Activated T-cell treated with anti-CD3 and anti-CD28 coated beads for 4 hours (primary cell): Measurements from ENCODE around the gene SHISA6.

Experiments used
- DNase-seq: peaks from one replicate; pipeline ENCODE4 v3.0.0-alpha.2; 2020

Gene SHISA6

DNA sequence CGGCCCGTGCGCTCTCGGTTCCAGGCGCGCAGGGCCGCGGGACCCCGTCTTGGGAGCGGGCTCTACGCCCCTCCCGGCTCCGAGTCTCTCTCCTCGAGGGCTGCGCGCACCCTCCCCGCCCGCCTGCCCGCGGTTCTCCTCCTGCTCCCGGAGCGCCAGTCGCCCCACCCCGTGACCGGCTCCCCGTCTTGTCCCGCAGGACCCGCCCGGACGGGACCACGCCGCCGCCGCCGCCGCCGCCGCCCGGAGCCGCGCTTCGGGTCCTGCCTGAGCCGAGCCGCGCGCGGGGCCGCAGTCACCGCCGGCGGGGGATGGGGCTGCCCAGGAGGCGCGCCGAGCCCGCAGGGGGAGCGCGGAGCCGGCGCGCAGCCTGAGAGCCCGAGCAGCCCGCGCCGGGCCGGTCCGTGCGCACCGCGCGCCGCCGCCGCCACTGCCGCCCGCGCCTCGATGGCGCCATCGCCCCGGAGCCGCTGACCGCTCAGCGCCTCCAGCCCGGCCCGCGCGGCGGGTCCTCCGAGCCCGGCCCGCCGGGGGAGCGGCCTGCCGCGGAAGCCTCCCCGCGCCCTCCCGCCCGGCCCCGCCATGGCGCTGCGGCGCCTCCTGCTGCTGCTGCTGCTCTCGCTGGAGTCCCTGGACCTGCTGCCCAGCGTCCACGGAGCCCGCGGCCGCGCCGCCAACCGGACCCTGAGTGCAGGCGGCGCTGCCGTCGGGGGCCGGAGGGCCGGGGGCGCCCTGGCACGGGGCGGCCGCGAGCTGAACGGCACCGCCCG lies at the start of gene SHISA6:
Gene SHISA6 (plus strand): TSS at position 373 of the 770 bp plus-strand sequence.
- DNase-seq = no peak

DNA sequence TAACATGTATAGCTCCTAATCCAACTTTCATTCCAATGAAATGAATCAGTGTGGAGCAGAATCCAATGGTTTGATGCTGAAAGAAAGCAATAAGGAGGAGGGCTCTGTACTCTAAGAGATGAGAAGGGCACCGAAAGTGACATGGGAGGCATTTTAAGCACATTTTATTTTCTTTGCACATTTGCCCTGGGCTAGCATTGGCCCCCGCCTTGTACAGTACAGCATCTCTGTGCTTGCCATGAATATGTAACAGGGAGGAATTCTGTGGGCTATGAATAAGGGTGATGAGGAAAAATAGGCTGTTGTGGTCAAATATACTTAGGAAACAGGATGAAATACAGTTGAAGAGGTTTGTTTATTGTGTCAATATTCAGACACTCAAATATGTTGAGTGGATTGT lies 45.2 kb upstream of the SHISA6 start:
- DNase-seq = no peak

DNA sequence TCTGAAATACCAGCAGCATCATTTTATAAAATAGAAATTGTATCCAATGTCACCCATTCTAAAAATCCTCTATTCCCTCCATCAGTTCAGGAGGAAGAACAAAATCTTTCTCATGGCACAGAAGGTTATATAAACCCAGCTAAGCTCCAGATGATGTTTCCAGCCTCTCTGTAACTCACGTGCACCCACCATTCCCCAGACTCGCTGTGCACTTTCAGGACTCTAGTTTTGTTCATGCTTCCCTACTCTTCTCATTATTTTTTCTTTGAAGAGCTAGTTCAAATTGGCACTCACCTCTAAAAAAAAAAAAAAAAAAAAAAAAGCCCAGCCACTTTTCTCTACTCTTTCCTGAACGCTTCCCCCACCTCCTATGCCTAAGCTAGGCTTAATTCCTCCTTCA lies 36.0 kb upstream of the SHISA6 start:
- no peak for DNase-seq

DNA sequence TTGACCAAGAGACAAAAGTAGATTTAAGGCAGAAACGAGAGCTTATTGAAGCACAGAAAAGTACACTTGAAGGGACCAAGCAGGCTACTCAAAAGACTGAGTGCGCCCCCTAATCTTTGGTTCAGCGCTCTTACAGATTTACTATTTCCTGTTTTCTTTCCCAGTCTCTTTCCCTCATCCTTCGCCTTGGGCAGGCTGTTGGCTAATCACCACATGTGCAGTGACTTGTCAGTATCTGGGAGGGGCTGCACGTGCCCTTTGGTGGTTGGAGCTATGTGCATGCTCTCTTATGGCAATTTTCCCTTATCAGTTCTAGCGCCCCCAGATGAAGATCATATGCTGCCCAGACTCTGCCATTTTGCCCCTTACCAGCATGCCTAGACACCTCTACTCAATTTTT lies 35.4 kb upstream of the SHISA6 start:
- DNase-seq = no peak

DNA sequence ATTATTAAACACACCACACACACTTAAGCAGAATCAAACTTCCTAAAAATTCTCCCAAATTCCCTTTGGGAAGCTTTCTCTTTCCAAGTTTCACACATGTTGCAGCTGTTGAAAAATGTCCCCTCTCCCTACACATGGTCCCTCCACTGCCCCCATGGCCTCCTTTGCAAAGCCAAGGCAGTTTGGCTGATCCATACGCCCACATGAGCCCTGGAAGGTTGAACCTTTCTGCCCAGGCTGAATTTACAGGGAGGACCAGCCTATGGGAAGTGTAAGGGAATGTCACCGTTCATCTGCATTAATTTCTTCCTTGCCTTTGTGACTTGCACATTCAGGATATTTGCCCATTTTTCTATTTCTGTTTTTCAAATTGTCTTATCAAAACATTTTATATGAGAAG lies 31.1 kb upstream of the SHISA6 start:
- DNase-seq = no peak

DNA sequence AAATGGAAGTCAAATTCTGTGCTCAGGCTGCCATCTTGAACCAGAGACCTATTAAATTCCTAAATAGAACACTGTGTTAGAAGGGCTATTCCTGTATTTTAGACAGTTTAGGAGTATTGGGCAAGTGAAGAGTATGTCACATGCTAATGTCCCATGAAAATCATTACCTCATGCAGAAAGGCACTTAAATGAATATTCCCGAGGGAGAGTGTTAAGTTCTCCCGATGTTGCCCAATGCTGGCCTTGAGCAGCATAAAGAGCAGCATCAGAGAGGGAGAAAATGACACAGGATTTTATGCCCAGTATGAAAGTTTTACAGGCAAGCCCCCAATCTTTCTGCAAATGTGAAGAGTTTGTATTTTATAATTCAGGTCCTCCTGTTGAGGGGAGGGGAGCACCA lies 28.2 kb upstream of the SHISA6 start:
- DNase-seq = no peak

DNA sequence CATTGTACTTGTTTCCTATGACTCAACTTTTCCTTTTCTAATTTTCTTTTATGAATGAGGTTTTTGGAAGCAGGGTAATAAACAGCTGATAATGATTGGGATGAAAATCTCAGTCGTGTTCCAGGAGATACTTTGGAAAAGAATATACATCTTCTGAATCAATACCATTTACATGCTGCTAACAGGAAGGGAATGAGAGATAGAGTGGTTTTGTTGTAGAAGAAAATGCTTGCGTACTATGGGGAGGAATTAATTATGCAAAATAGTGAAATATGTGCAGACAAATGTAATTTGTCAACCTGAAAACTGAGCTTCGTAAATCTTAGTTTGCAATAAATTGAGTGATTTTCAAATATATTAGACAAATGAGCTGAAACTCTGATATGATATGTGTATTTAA lies 24.0 kb upstream of the SHISA6 start:
- DNase-seq = no peak

DNA sequence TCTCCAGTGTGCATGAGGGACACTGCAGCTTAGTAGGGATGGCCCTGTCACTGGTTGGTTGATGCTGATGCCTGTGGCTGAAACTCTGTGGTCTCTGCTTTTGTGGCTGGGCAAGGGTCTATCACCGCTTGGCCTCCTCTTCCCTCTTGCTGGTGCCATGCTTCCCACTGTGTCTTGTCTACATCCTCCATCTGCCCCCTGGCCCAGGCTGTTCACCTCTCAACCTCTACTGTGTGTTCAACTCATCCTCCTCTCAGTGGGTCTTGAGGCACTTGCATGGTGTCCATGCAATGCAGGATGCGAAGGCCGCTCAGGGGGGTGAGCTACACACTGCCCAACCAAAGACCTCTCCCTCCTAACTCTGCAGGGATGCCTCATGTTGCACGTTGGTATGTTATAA lies 19.8 kb upstream of the SHISA6 start:
- no peak for DNase-seq

DNA sequence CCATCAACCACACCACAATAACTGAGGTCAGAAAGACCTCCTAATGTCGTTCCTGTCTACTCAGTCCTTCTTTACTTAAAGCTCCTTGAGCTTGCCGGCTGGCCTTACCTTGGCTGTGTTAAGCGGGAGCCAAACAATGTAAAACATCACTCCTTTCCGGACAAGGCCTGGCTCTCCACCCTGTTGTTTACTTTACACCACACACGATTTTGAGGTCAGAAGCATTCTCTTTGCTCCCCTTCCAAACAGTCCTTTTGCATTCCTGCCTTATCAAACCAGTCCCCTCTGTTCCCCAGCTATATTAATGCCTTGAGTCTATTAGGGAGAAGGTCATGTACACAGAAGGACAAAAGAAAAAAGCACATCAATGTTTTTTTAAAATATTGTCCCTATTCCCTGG lies 19.3 kb upstream of the SHISA6 start:
- no peak for DNase-seq

DNA sequence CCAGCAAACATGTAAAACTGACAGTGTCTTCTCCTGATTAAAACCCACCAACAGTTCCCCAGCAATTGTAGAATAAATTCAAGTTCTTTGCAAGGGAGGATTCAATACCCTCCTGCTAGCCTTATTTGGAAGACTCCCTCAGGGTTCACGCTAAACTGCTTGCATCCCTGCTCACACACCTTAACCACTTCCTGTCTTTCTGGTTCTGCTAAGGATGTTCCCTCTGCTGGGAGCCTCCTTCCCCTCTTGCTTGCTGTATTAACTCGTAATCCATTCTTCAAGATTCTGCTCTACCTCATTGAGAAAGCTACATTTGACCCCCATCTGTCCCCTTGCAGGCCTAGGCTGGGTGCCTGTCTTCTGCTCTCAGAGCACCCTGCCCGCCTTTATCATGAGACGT lies 2.3 kb upstream of the SHISA6 start:
- DNase-seq = no peak

DNA sequence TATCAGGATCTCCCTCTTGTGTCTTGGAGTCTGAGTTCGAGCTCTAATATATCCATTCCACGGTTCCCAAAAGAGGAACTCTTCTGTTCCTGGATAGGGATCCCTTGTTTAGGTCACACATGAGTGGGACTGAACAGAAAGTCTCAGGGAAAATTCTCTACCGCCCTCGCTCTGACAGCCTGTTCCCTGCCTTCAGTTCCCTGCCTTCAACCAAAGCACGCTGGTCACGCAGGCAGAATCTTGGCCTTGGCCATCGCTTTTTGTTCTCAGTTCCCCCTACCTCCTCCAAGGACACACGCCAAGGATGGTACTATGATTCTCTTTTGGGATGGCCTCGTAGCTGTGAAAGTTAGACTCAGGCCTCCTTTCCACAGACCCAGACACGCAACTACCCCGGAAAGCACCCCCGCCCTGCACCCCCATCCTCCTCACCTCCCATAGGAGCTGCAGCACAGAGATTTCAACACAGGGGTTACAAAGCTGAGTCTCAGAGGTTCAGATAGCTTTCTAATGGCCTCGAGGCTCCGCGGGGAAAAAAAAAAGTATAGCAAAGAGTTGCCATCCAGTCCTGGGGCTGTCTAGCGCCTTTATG lies 1.5 kb upstream of the SHISA6 start:
- DNase-seq = no peak

DNA sequence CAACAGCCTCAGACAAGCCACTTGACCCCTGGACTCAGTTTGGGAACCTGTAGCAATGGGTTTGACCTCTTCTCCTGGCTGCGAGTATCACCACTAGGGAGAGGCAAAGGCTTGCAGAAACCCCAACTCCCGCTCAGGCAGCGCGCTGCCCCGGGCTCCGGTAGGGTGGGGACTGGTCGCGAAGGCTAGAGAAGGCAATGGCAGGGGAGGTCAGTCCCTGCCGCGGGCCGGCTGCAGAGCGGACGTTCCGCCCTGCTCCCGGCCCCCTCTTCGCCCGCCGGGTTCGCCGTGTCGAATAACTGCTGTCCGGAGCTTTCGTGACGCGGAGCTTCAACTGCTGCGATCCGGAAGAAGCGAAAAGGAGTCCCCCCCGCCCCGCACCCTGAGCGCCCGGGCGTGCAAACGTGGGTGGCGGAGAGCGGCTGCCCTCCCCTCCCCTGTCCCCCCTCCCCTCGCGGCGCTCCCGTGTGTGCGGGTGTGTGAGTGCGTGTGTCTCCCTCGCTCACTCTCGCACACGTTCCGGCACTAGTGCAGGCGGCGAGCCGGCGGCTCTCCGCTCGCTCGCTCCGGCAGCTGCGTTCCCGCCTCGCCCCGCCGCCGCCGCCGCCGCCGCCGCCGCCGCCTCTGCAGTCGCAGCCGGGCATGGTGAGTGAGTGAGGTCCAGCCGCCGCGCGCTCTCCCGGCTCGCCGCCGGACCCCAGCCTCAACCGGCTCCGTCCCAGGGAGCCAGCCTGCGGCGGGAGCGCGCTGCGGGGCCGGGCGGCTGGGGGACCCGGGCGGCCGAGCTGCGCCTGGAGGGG lies 772 bp upstream of the SHISA6 start:
- no peak for DNase-seq

DNA sequence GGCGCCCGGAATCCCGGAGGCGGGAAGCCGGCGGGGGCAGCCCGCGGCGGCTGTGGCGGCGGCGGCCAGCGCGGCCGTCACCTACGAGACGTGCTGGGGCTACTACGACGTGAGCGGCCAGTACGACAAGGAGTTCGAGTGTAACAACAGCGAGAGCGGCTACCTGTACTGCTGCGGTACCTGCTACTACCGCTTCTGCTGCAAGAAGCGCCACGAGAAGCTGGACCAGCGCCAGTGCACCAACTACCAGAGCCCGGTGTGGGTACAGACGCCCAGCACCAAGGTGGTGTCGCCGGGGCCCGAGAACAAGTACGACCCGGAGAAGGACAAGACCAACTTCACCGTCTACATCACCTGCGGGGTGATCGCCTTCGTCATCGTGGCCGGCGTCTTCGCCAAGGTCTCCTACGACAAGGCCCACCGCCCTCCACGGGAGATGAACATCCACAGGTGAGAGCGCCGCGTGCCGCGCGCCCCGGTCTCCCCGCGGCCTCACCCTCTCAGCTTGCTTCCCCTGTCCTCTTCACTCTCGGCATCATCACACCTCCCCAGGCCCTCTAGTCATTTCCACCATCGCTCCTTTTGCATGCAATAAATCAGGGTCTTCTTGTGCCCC lies 706 bp downstream of the SHISA6 start:
- no peak for DNase-seq

DNA sequence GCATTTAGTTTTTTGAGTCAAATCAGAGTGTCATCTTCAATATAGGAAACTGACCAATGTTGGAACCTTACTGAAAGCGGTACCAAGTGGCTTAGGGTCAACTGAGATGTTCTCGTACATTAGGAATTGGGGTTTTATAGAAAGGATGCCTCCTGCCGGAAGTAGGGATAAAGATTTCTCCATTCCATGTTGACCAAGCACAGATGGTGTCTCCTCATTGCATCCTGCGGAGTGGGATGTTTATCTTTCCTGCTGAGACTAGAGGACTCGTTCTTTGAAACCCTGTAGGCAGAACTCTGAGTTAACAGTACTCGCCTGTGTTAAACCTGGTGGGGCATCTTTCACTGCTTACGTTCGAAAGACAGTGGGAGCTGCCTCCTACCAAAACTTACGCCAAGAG lies 1.4 kb downstream of the SHISA6 start:
- no peak for DNase-seq

DNA sequence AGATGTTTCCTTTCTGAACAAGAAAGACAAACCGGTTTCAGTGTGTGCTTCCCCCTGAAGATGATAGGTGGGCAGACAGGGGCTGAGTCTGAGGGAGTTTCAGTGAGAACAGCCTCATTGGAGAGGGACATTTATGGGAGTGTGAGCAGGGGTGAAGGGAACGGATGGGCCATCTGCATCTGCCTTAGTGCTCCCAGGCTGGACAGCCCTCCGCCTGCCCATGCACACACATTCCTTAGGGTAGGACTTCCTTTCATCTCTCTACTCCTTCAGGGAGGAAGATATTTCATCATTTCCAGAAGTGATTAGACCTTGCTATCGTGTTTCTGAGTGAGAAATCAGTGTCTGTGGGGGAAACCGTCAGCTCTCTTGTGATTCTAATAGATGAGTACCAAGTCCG lies 3.8 kb downstream of the SHISA6 start:
- DNase-seq = no peak

DNA sequence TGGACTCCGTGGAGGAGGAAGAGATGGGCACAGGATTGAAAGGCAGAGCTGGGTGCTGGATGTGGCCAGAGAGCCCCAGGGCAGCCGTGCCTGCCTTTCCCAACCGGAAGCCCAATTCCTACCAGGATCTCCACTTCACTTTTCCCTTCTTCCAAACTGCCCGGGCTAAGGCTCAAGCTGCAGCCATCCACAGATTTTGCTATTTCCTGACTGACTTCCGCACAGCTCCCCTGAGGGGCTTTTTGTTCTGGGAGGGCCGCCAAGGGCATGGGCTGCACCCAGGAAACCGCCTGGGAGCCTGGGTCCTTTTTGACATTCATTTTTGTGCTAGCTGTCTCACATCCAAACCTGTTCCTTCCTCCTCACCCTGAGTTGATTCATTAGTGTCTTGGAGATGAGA lies 4.2 kb downstream of the SHISA6 start:
- no peak for DNase-seq

DNA sequence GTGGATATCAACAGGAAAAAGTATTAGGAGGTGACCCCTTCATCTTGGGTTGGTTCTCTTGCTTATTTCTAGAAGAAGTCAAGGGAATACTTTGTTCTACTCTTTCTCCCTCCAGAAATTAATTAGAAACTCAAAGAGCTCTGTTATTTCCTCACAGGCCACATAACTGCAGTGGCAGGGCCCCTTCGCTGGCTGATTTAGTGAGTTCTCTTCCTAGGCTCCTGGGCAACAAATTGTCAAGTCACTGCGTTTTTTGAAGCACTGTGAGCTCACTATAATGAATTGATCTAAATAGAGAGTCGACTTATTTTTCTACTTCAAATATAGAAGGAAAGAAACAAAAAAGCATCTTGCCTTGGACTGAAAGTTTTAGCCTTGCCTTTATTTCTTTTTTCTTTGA lies 4.8 kb downstream of the SHISA6 start:
- DNase-seq = no peak

DNA sequence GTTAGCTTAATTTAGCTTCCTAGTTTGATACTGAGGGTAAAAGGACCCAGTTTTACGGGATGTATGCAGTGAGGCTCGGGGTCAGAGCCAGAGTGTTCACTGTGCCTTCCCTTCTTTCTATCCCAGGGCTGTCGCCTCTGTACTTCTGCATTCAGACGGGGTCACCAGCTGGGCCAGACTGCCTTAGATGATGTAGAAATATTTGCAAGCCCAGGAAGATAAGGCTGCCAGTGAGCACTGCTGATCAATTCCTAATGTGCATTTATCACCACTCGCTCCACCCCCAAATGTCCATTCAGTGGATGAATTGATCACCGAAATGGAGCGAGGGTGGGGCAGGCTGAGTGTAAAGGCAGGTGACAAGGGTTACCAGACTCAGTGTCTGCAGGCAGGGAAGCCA lies 9.1 kb downstream of the SHISA6 start:
- no peak for DNase-seq

DNA sequence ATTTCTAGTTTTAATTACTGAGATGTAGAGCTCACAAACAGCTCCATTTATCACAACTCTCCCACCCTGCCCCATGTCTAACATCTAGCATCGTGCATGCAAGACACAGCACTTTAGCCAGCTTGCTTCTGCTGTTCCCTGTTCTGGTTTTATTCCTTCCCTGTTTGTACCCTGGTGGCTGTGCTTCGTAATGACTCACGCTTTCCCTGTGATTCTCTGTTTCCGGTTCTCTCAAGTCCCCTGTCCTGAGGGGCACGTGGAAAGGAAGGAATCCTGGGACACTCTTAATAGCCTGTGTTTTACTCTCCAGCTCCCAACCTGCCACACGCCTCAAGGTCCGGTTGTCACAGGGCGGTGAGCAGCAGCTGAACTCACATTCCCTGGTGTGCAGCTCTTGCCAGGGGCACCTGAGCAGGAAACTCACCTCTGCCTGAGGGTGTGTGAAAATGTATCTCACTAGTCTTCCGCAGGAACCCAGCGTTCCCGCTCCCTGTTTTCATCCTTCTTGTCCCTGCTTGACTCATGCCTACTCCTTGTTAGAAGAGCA lies 10.6 kb downstream of the SHISA6 start:
- DNase-seq = no peak

DNA sequence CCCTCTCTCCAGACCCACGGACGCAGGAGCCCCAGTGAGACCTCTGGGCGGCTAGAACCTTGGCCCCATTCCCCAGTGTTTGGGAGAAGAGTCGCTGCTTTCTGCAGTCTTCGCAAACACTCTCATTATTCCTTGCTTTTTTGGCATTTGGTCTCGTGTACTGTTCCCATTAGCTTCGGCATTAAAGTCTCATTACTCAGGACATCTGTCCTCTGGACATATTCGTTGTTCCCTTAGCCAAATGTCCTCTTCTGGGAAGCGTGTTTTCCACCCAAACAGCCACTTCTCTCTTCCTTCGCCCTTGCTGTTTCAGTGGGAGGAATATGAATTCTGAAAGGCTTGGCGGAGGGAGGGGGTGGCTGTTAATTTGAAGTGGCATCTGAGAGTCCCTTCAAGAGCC lies 11.1 kb downstream of the SHISA6 start:
- DNase-seq = no peak

DNA sequence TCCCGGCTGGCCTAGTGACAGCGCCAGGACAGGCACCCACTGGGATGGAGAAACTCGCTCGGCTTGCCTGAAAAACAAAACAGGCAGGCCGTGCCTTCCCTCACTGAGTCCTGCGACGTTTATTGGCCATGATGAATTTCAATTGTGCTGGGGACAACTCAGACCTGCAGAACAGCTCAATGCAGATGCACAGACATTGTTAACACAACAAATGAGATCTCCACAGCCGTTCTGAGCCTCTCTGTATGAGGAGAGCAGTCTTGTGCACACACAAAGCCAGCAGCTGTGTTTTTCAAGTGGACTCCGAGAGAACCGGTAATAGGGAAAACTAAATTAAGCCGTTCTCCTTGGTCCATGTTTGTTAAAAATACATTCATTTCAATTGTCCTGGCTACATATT lies 15.9 kb downstream of the SHISA6 start:
- no peak for DNase-seq

DNA sequence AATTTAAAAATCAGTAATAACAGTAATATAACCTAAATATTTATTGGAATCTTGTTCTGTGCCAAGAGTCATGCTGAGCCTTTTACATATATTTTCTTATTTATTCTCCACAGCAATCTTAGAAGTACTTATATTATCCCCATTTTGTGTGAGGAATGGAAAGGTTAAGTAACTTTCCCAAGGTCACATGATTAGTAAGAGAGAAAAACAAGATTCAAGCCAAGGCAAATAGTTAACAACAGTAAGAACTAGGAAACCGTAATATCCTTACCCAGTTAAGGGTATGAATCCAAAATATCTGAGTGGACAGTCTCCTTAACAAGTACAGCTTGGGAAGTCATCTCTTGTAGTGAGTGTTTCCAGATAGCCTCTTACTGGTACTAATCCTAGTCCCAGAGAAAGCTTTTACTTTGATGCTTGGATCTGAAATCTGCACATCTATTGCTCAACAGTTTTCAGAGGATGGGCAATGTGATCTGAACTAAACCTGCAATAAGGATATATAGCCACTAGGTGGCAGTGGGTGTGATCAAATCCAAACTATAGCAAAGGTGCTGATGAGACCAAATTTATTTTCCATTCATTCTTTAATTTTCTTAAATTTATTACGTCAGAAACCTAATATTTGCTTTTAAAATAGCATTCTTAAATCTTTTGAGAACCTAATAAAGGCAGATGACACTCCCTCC lies 23.3 kb downstream of the SHISA6 start:
- no peak for DNase-seq
